GM12878 (cell line): ENCODE results near the gene SLAIN2.

Source experiments
- BCL11A ChIP-seq: IDR thresholded peaks from 2 replicates; pipeline ENCODE4 v1.6.1; 2011; ENCODE audit warnings: low read depth, low read length
- RFX5 ChIP-seq: IDR thresholded peaks from 2 replicates; pipeline ENCODE4 v1.6.1; 2011; ENCODE audit warnings: low read depth, low read length, improper control_type of control experiment
- TF ChIP-seq, protein P1 (sequence below): IDR thresholded peaks from 2 replicates; pipeline ENCODE4 v1.6.1; 2012; ENCODE audit warnings: mild to moderate bottlenecking, low read depth, low read length

DNA sequence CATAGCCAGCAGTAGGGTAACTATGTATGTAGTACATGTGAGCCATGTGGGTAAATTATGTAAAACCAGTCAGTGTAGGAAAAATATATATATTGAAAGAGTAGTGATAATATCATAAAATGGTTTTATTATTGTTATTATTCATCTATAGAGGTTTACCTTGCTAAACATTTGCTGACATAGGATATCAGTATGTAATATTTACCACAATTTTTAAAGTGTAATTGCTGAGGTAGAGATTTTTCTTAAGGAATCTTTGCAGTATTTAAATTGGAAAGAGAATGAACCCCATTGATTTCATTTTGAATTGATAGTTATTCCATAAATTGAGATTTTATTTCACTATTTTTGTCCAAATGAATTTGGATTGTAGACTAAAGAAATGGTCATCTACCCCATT, 27.1 kb downstream of the SLAIN2 start:
- TF ChIP-seq, protein P1, sequence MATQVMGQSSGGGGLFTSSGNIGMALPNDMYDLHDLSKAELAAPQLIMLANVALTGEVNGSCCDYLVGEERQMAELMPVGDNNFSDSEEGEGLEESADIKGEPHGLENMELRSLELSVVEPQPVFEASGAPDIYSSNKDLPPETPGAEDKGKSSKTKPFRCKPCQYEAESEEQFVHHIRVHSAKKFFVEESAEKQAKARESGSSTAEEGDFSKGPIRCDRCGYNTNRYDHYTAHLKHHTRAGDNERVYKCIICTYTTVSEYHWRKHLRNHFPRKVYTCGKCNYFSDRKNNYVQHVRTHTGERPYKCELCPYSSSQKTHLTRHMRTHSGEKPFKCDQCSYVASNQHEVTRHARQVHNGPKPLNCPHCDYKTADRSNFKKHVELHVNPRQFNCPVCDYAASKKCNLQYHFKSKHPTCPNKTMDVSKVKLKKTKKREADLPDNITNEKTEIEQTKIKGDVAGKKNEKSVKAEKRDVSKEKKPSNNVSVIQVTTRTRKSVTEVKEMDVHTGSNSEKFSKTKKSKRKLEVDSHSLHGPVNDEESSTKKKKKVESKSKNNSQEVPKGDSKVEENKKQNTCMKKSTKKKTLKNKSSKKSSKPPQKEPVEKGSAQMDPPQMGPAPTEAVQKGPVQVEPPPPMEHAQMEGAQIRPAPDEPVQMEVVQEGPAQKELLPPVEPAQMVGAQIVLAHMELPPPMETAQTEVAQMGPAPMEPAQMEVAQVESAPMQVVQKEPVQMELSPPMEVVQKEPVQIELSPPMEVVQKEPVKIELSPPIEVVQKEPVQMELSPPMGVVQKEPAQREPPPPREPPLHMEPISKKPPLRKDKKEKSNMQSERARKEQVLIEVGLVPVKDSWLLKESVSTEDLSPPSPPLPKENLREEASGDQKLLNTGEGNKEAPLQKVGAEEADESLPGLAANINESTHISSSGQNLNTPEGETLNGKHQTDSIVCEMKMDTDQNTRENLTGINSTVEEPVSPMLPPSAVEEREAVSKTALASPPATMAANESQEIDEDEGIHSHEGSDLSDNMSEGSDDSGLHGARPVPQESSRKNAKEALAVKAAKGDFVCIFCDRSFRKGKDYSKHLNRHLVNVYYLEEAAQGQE = no peak
- TF ChIP-seq RFX5 = no peak
- TF ChIP-seq BCL11A = no peak
